GF-D8 (cell line): ENCODE data around the gene FAM184B.

Source experiments
- DNase-seq: peaks from one replicate; lab custom pipeline; 2025; lab: John Stamatoyannopoulos, UW

Gene FAM184B

DNA sequence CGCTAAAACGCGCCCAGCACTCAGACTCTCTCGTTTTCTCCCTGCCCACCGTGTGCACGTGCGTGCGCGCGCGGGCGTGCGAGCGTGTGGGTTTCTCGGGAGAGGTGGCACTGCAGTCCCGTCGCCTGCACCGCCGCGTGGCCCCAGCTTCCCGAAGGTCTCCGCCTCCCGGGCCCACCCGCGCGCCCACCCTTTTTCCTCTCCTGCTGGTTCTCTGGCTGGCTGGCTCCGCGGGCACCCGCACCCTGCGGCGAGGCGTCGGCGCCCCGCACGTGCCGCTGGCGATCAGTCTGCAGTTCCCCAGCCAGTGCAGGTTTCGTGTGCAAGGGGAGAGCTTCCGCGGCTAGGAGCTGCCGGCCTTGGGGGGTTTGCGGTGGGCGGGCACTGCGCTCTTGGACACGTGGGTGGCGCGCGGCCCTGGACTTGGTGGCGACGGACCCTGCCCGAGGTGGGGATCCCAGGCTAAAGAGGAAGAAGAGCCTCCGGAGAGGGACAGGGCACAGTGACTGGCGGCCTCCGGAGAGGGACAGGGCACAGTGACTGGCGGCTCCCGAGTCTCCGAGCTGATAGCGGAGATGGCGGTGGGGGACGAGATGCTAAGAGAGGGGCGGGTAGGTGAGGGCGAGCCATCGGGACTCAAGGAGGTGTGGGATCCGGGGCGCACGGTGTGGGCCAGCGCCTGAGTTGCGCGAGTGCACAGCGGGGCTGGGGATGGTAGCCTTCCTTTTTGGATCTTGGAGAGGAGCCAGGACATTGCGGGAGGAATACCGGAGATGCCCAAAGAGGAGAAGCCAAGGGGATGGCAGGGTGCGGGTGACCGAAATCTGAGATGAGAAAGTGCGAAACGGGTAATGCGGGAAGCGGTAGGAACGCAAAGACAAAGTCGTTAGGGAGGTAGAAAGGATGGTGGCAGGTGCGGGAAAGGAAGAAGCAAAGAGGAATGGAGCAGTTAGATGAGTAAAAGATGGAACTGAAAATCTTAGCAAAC lies at the start of gene FAM184B:
Gene FAM184B (minus strand): TSS at position 322 of the 988 bp plus-strand sequence. CDS start 322 bp downstream, outside the sequence.
- no peak for DNase-seq

DNA sequence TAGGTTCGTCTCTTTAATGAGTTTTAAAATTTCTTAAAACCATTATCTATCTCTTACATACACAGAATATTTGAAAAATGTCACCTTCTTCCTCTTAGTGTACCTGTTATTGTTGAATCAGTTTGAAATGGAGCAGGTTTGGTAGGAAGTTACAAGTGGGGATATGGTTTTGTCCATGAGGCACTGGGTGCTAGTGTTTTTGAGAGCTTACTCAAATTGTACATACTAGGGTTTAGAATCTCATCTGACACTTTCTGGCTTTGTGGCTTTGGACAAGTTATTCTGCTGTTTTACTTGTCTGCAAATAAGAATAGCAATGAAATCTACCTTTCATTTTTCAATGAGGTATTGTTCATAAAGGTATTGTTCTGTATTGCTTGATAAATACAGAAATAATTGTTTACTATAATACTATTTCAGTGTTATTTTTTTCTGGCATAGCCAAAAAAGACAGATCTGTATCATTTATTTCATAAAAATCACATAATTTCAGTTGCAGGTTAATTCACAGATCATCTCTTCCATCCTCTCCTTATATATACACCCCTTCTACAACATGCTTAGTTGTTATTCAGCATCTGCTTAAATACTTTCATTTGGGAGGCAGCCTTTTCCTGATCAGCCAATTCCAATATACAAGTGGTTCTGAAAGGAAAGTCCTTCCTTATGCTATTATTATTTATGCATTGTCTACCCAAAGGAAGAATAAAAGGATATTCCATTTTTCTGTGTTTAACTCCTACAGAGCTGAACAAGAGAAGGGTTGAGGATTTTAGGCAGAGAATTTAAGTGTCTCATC lies 42.6 kb upstream of the FAM184B start:
- DNase-seq: no peak

DNA sequence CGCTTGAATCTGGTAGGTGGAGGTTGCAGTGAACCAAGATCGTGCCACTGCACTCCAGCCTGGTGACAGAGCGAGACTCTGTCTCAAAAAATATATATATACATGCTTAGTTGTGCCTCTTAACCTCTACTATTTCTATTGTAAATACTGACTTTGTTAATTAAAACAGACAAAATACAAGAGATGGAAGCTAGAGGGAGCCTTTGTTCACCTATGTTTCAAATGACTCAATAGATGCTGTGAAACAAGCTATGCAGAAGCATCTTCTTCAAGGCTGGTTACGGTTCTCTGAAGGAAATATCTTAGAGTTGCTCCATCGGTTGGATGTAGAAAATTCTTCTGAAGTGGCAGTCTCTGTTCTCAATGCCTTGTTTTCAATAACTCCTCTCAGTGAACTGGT lies 35.6 kb upstream of the FAM184B start:
- DNase-seq: peak; percentile 47

DNA sequence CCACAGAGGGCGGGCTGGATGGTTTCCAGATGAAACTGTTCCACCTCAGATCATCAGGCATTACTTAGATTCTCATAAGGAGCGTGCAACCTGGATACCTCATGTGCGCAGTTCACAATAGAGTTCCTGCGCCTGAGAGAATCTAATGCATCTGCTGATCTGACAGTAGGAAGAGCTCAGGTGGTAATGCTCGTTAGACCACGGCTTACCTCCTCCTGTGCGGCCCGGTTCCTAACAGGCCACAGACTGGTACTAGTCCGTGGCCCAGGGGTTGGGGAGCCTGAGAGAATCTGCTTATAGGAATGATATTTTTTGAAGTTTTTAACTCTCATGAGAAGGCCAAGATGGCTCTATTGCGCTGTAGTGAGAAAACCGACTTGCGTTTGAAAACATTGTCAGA lies 34.7 kb upstream of the FAM184B start:
- no peak for DNase-seq

DNA sequence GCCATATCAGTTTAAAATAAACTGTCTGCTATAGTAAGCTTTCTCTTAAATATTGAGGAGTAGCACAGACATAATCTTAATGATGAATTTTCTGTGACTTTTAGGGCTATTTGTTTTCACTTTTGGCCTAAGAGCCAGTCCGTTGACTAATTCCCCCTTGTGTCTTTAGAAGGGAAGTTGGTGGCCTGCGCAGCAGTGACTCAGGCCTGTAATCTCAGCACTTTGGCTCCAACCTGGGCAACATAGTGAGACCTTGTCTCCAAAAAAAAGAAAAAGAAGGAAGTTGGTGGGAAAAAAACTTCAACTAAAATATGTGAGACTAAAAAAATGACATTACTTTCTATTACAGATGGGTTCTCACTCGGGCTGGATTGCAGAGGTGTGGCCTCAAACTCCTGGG lies 32.7 kb upstream of the FAM184B start:
- DNase-seq: peak; percentile 3

DNA sequence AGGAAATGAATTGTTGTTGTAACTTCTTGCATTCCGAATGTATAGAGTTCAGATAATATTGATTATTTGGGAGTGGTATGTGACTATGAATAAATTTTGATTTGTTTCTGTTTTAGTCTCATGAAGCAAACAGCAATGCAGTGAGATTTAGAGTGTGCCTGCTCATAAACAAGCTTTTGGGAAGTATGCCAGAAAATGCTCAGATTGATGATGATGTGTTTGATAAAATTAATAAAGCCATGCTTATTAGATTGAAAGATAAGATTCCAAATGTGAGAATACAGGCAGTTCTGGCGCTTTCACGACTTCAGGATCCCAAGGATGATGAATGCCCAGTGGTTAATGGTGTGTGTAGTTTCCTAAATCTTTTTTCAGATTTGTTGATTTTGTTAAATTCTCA lies 31.4 kb upstream of the FAM184B start:
- no peak for DNase-seq

DNA sequence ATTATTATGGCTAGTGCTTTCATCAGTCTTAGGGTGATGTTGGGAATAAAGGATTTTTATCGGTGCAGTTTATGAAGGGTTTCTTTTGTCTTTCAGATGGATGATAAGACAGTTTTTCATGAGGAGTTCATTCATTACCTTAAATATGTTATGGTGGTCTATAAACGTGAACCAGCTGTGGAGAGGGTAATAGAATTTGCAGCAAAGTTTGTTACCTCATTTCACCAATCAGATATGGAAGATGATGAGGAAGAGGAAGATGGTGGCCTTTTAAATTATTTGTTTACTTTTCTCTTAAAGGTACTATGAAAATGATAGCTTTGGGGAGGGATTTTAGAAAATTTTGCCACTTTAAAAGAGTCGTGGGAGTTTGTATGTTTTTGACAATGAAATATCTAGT lies 30.7 kb upstream of the FAM184B start:
- DNase-seq: no peak

DNA sequence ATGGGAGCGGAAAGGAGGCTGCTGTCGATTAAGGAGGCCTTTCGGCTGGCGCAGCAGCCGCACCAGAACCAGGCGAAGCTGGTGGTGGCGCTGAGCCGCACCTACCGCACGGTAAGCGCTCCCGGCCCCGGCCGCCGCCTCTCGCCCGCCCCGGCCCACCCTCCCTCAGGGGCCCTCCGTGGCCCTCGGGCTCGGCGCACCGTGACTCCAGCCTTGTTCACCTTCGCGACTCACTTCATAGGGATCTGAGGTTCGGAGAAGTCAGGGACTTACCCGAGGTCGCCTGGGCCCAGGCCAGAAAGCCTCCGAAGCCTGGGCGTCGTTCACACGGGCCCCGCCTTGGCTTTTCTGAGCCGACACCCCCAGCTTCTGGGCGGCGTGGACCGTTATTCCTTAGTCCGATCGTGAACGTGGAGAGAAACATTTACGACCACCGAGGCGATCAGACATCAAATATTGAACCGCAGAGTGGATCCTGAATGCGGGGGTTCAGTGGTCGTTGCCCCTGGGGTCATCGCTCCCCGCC lies 29.7 kb upstream of the FAM184B start:
- no peak for DNase-seq

DNA sequence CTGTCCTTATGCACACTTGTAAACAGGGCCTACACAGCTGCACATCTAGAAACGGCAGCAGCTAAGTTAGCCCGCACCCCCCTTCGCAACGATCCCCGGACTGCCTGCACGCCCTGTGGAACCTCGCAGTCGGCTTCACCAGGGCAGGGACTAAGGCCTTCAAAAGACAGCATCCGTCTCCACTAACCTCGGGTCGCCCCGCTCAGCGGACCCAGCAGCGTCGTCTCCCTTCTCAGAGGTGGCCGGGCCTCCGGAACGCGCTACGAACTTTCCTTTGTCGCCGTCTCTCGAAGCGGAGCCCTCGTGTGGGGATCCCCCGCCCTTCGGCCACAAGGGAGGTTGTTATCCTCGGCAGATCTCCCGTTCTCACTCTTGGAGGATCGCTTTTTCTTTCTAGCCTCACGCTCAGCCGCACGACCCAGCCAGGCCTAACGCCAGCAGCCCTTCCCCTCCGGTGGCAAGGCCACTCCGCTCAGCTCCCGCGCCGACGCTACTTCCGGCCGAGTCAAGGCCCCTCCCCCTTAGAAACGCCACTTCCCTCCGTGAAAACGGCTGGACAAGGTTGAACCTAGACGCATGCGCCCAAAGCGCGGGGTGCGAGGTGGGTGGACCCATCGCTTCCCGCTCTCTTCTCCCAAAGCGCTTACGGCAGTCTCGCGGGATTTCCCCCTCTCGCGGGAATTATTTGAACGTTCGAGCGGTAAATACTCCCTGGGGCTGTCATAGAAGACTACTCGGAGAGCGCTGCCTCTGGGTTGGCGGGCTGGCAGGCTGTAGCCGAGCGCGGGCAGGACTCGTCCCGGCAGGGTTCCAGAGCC lies 29.0 kb upstream of the FAM184B start, which contains the start of the genes DCAF16 and NCAPG:
Gene DCAF16 (minus strand): TSS at position 498 of the 818 bp plus-strand sequence. CDS start 6,616 bp downstream, outside the sequence.
Gene NCAPG (plus strand): TSS at position 720 of the 818 bp plus-strand sequence. CDS start 99 bp downstream, outside the sequence.
- peak; percentile 96 for DNase-seq

DNA sequence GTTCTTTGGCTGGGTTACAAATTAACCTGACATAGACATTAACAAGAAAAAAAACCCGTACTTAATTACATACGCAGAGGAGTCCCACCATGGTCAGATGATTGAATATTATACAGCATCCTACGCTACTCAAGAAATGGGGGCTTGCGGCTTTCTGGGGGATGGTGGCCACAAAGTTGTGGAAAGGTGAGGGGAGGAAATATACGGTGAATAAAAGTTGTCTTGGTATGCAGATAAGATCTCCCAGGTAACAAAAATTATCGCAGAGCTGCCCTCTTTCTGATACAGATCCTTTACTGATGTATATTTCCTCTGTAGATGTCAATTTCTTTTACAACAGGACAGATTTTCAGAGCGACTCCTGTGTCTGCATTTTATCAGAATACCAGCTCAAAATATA lies 28.2 kb upstream of the FAM184B start:
- DNase-seq: no peak

DNA sequence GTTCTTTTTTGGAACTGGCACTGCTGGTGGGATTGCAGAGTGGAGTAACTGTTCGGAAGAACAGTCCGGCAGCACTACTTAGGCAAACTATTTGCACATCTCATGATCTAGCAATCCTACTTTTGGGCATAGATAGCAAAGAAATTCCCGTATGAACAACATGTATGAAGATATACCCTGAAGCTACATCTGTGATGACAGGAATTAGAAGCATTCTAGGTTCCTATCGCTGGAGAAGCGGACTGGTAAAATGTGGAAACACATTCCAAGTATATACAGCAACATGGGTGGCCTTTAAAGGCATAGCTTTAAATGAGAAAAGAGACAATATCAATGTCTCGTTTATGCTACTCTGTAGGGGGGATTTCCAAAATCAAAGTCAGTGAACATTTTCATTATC lies 26.0 kb upstream of the FAM184B start:
- no peak for DNase-seq

DNA sequence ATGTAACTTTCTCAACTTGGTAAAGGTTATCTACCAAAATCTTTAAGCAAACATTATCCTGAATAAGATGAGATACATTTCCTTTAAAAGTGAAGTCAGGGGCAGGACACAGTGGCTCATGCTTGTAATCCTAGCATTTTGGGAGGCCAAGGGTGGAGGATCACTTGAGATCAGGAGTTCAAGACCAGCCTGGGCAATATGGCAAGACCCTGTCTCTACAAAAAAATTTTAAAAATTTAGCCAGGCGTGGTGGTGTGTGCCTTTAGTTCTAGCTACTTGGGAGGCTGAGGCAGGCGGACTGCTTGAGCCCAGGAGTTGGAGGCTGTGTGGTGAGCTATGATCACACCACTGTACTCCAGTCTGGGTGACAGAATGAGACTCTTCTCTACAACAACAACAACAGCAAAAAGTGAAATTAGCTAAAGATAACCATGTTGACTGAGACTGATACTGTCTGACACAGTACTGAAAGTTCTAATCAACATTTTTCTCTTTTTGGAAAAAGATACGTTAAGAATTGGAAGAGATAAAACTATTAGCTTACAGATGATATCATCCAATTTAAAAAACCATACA lies 24.2 kb upstream of the FAM184B start:
- no peak for DNase-seq

DNA sequence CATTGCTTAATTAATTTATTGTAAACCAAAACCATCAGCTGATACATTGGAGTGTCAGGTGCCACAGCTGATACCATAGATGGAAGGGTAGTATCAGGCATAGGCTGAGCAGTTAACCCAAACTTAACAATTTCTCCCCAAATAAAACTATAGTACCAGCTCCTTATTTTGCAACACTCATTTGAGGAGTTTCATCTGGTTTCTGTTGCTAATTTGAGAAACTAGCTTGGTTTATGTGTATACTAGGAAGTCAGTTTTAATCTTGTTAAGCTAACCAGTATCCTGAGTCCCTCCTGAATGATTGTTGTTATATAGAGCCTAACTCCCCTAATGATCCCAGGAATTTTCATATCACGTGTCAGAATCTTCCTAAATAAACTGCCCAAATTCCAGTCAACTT lies 16.4 kb upstream of the FAM184B start:
- no peak for DNase-seq

DNA sequence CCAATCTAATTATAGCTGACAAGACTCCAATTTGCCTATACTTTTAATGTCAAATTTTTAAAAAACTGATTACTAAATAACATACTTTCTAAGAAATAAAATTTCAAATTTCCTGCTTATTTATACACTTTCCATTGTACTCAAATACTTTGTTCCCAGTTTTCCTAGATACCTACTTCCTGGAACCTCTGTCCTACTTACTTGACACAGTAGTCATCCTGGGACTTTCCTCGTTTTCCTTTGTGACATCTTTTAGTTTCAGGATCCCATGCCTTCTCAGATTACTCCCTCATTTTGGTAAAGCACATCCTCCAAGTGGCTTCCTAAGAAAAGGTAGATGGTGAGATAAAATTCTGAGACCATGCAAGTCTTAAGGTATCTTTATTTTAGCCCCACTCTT lies 13.3 kb upstream of the FAM184B start:
- DNase-seq: no peak

DNA sequence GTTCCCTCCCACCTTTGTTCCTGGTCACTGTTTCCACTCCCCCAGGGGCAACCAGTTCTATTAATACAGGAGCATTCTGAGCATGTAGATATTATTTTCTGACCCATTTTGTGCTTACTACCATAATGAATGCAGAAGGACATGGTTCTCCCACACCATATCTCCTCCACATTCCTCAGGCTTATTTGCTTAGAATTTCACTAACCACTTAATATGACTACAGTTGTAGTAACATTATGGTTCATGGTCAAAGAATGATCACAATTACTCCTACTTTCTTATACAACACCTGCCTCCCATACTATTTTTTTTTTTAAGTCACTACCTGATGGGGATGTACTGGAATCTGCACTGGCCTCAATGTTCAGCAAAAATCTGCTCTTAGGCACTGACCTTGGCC lies 7.5 kb upstream of the FAM184B start:
- no peak for DNase-seq

DNA sequence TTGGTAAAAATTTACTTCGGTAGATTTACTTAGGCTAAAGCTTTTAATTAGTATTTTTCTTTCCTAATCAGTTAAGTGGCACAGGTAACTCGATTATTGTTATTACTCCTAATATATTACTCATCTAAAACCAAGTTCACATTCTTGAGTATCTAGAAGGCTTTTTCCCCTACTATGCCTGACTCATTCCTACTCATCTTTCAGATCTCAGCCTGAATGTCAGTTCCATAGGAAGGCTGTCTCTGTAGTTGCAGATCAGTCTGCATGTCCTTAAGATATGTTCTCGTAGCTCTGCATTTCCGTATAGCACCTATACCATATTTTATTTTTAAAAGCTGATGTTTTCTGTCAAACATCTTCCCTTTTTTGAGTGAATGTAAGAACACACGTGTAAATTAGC lies 5.9 kb upstream of the FAM184B start:
- DNase-seq: no peak

DNA sequence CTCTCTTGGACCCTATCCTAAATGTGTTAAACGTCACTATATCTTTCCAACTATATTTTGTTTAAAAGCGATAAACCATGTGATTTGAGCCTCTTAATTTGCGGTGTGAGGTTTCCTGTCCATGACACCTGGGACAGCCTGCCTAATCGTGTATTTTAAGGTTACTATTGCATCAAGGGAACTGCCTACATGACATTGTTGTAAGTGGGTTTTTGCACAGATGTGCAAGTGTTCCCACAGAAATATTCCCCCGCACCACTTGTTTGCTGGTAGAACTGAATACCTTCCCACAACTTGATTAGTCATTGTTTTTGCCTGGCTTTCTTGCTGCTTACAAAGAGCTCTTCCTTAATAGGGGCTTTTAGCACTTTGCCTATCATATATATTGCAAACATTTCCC lies 5.1 kb upstream of the FAM184B start:
- no peak for DNase-seq

DNA sequence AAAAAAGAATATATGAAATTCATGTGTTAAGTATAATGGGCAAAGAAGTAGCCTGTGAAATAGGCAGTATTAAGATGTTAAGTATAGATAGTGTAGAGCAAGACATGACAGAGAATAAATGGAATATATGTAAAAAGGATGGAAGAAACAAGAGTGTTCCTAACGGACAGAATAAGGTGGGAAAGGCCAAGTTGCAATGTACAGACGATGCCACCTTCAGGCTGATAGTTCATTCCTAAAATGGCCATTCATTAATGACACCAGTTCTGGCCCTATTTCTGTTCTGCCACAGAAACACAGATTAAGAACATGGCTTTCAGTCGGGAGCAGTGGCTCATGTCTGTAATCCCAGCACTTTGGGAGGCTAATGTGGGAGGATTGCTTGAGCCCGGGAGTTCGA lies 4.4 kb upstream of the FAM184B start:
- DNase-seq: no peak

DNA sequence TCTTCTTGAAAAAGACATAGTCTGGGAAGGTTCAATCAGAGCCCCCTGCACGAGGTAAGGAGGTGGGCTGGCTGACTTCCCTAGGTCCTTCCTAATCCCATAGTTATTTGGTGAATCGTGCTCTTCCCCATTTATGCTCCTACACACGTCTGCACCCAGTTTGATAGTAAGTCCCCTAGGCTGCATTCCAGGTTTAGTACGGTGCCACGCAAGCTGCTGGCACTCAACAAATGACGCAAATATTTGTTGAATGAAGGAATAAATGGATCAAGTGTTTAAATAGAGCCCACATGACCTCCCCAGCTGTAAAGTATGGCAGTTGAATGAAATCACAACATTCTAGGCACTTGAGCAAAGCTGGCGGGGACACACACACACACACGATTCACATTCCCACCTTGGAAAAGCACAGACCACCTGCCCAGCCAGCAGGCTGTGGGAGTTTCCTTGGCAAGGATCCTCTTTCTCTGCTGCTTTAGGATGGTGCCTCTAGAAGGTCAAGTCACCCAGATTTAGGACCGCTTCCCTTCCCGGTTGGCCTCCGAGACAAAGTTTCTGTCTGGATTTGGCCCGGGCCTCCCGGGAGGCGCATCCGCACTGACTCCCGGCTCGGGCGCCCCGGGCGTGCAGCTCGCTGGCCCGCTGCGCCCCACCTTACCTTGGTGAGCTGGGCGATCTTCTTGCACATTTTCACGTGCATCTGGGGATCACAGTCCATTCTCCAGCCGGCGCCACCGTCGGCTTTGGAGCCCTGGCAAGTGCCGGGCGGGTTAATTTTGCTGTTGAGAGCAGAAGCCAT lies 721 bp downstream of the FAM184B start:
- no peak for DNase-seq

DNA sequence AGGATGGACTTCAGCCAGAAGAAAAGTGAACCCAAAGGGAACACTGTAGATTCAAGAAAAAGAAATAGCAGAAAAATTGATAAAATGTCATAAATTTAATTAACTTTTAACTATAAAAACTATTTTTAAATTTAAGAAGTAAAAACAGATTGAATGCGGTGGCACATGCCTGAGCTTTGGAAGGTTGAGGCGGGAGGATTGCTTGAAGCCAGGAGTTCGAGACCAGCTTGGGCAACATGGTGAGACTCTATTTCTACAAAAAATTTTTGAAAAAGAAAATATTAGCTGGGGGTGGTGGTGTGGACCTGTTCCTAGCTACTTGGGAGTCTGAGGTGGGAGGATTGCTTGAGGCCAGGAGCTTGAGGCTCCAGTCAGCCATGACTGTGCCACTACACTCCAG lies 3.0 kb downstream of the FAM184B start:
- no peak for DNase-seq
